Measurements from ENCODE around the gene HIC1. TPM values are rescaled to one million over a fixed set of nuclear protein-coding genes. Genes with fewer than 3 reads are reported as not detected.

Gene HIC1
- polyA plus RNA-seq, 1 of the 3 experiments (the other 2 are of a cell fraction) = 6.4 TPM

DNA sequence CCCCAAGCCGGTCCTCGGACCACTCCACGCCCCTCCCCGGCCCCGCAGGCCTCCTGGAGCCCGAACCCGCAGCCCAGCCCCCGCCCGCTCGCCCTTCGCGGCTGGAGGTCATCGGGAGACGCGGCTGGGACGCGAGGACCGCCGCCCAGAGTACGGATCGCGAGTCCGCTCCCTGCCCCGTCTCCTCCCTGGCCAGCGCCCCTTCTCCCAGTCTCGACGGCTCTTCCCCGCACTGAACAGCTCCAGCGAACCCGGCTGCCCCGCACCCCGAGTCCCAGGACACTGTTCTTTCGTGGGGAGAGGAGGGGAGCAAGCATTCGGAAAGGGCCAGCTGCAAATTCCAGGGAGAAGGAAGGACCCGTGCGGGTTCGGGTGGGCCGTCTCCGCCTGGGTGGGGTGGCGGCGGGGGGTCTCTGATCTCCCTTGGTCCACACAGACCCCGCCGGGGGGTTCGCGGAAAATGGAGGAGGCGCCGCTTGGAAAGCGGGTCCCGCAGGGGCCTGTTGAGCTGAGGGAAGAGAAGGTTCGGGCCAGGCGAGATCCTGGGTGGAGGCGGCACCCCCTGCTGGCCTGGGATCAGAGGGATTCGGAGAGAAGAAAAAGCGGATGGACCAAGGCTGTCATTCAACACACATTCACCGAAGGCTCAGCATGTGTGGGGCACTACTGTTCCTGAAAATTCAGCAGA, 29.1 kb upstream of the HIC1 start:
- H3K79me2 ChIP-seq (ENCODE audit: insufficient read depth) = peaks cover under 1% of the 10 kb centered on the region; the same call in 1 of the 2 replicates
- CTCF ChIA-PET = interaction anchor here (0.6 to 8.6 kb wide), 47 partner anchors 11 to 392 kb away, joined by 3 to 197 read pairs (median 5); partner anchors contain the start of genes HIC1 and OVCA2
- 3% methylated on average over 23 of the region's 55 CpGs for WGBS (ENCODE audit: low lambda C conversion rate)
- H3K36me3 ChIP-seq (replicated peaks in 1 of 2; ENCODE audit: control insufficient read depth in 1 of 2, insufficient read depth in 2 of 2, low read length in 1 of 2) = no peaks in the 10 kb centered on the region
- POLR2A ChIA-PET = interaction anchor here (1.5 to 1.7 kb wide), 2 partner anchors 13 to 116 kb away, joined by 3 to 11 read pairs; no protein-coding TSS in a partner anchor
- DNase-seq = peak; percentile 93
- no peaks in the 10 kb centered on the region for H3K9me3 ChIP-seq
- no peaks in the 10 kb centered on the region for H3F3A ChIP-seq (replicated peaks; ENCODE audit: insufficient read depth)
- no peak overlapping the region for H3K9ac ChIP-seq
- H3K4me1 ChIP-seq (ENCODE audit: control insufficient read depth in 1 of 2, insufficient read depth in 2 of 2, low read depth in 1 of 2, low read length in 1 of 2) = peaks cover under 1 to 12% of the 10 kb centered on the region in 2 experiments; a peak in 2 of 4 replicates
- peak overlapping the region; percentile 42 to 52 for H3K4me3 ChIP-seq (ENCODE audit: low read depth in 2 of 2, low read length in 1 of 2)
- no peak for TF ChIP-seq FOSL2 (IDR thresholded peaks at IDR 0.05; ENCODE audit: borderline replicate concordance, low read depth)
- TF ChIP-seq SMC3 (IDR thresholded peaks at IDR 0.05; ENCODE audit: low read depth, low read length) = peak; percentile 94
- peak; percentile 50; the same call in 1 of the 2 replicates for TF ChIP-seq RCOR1 (IDR thresholded peaks at IDR 0.05; ENCODE audit: low read length)
- TF ChIP-seq TAF1 (IDR thresholded peaks at IDR 0.05; ENCODE audit: borderline replicate concordance, low read depth, low read length) = no peak
- peak; percentile 89 for TF ChIP-seq RAD21 (IDR thresholded peaks at IDR 0.05; ENCODE audit: low read length)
- TF ChIP-seq, protein P1, sequence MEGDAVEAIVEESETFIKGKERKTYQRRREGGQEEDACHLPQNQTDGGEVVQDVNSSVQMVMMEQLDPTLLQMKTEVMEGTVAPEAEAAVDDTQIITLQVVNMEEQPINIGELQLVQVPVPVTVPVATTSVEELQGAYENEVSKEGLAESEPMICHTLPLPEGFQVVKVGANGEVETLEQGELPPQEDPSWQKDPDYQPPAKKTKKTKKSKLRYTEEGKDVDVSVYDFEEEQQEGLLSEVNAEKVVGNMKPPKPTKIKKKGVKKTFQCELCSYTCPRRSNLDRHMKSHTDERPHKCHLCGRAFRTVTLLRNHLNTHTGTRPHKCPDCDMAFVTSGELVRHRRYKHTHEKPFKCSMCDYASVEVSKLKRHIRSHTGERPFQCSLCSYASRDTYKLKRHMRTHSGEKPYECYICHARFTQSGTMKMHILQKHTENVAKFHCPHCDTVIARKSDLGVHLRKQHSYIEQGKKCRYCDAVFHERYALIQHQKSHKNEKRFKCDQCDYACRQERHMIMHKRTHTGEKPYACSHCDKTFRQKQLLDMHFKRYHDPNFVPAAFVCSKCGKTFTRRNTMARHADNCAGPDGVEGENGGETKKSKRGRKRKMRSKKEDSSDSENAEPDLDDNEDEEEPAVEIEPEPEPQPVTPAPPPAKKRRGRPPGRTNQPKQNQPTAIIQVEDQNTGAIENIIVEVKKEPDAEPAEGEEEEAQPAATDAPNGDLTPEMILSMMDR (IDR thresholded peaks at IDR 0.05) = peak; percentile 78
- TF ChIP-seq, protein P2, sequence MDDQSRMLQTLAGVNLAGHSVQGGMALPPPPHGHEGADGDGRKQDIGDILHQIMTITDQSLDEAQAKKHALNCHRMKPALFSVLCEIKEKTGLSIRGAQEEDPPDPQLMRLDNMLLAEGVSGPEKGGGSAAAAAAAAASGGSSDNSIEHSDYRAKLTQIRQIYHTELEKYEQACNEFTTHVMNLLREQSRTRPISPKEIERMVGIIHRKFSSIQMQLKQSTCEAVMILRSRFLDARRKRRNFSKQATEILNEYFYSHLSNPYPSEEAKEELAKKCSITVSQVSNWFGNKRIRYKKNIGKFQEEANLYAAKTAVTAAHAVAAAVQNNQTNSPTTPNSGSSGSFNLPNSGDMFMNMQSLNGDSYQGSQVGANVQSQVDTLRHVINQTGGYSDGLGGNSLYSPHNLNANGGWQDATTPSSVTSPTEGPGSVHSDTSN (IDR thresholded peaks at IDR 0.05) = peak; percentile 34; the same call in 1 of the 2 replicates
- H3K27ac ChIP-seq (ENCODE audit: low read depth in 2 of 2, low read length in 1 of 2) = no peak overlapping the region
- no peaks in the 10 kb centered on the region for H3K9me2 ChIP-seq
- H2AFZ ChIP-seq (ENCODE audit: low read depth) = peak overlapping the region; percentile 41; the same call in 1 of the 2 replicates
- no peaks in the 10 kb centered on the region for H4K20me1 ChIP-seq (ENCODE audit: insufficient read depth)
- peaks cover 24% of the 10 kb centered on the region for H3K27me3 ChIP-seq (ENCODE audit: insufficient read depth)
- peak overlapping the region; percentile 79 for H3K4me2 ChIP-seq

DNA sequence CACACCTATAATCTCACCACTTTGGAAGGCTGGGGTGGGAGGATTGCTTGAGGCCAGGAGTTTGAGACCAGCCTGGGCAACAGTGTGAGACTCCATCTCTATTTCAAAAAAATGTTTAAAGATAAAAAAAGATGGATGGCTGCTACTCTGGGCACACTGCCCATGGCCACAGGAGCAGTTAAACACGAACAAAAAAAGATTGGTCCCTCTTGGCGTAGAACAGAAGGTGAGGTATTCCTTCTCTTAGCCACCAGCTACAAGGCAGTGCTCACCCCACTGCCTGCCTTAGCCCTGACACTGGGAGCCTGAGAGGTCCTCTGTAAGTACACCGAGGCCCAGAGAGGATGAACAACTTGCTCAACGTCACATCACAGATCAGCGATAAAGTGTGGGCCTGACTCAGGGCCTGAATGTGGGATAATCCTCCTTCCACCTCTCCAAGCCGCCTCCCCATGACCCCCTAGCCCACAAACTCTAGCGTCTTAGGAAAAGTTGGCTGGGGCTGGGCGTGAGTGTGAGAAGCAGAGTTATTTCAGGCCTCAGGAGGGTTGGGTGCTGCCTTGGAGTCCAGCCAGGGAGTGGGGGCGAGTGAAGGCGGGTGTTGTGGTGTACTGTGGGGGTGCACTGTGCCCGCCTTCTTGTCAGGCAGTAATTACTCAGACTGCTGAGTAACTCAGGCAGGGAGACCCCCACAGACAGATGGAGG, 27.2 kb upstream of the HIC1 start:
- Histone ChIP-seq H4K20me1 (ENCODE audit: insufficient read depth) (no peaks in the 10 kb centered on the region), H3K79me2 (ENCODE audit: insufficient read depth) (peaks cover 18% of the 10 kb centered on the region), H3K27me3 (ENCODE audit: insufficient read depth) (peaks cover 24% of the 10 kb centered on the region), H3K9me2 (no peaks in the 10 kb centered on the region), H3K9me3 (no peaks in the 10 kb centered on the region), H3K9ac (no peak overlapping the region), H3K27ac (ENCODE audit: low read depth in 2 of 2, low read length in 1 of 2) (no peak overlapping the region), H3K4me2 (no peak overlapping the region), H3F3A (replicated peaks; ENCODE audit: insufficient read depth) (no peaks in the 10 kb centered on the region), H3K4me1 (ENCODE audit: control insufficient read depth in 1 of 2, insufficient read depth in 2 of 2, low read depth in 1 of 2, low read length in 1 of 2) (peaks cover 5 to 16% of the 10 kb centered on the region in 2 experiments; a peak in 2 of 4 replicates), H3K4me3 (ENCODE audit: low read depth in 2 of 2, low read length in 1 of 2) (no peak overlapping the region), H3K36me3 (replicated peaks in 1 of 2; ENCODE audit: control insufficient read depth in 1 of 2, insufficient read depth in 2 of 2, low read length in 1 of 2) (no peaks in the 10 kb centered on the region), H2AFZ (ENCODE audit: low read depth) (no peak overlapping the region)
- POLR2A ChIA-PET = no interaction called here
- 66% methylated on average over 10 of the region's 11 CpGs for WGBS (ENCODE audit: low lambda C conversion rate)
- CTCF ChIA-PET = interaction anchor here (0.6 to 8.6 kb wide), 10 partner anchors 8 to 217 kb away, joined by 3 to 197 read pairs (median 16); no protein-coding TSS in a partner anchor
- TF ChIP-seq TEAD4 (IDR thresholded peaks at IDR 0.05; ENCODE audit: borderline replicate concordance, insufficient read depth) (no peak), GATA2 (CRISPR knock-in tag; IDR thresholded peaks at IDR 0.05) (no peak), EZH2phosphoT487 (IDR thresholded peaks at IDR 0.05; ENCODE audit: borderline replicate concordance, low read depth) (no peak), MXI1 (IDR thresholded peaks at IDR 0.05; ENCODE audit: low read depth, low read length) (no peak), YY1 (IDR thresholded peaks at IDR 0.05; ENCODE audit: low read depth) (no peak), GABPA (IDR thresholded peaks at IDR 0.05; ENCODE audit: low read depth) (no peak), EP300 (IDR thresholded peaks at IDR 0.05; ENCODE audit: borderline replicate concordance in 1 of 2, low read depth in 1 of 2, low read length in 1 of 2) (no peak), POLR2AphosphoS5 (IDR thresholded peaks at IDR 0.05; ENCODE audit: low read depth, low read length) (no peak)
- TF ChIP-seq, protein P3, sequence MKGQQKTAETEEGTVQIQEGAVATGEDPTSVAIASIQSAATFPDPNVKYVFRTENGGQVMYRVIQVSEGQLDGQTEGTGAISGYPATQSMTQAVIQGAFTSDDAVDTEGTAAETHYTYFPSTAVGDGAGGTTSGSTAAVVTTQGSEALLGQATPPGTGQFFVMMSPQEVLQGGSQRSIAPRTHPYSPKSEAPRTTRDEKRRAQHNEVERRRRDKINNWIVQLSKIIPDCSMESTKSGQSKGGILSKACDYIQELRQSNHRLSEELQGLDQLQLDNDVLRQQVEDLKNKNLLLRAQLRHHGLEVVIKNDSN (IDR thresholded peaks at IDR 0.05; ENCODE audit: borderline replicate concordance, low read depth) = no peak
- DNase-seq = no peak

Data from SK-N-SH (cell line).